HepG2 (cell line): ENCODE measurements around the gene MPO. TPM values are rescaled to one million over a fixed set of nuclear protein-coding genes. Genes with fewer than 3 reads are reported as not detected.

Source experiments
- ATAC-seq: fragments of 200-7000 bp; cut with Tn5 transposase; 3 replicates; pipeline ENCODE4 v1.9.1; 2020; ENCODE audit warnings: mild to moderate bottlenecking, moderate library complexity
- BruUV-seq: library from RNA; stranded (reverse); fragments of 400-500 nt; replicated peaks from 2 replicates; lab custom pipeline; 2021; lab: Mats Ljungman, UMichigan
- CTCF ChIA-PET: fragments of 300-600 bp; formaldehyde crosslinking; extraction: SDS; loops from one replicate; lab custom pipeline; 2021; ENCODE audit warnings: low total read pairs, inconsistent platforms, low intra/inter-chr PET ratio; lab: Yijun Ruan, JAX
- POLR2A ChIA-PET: fragments of 350-600 bp; sonication (Branson Sonifier 250); formaldehyde crosslinking; loops from one replicate; lab custom pipeline; 2020; ENCODE audit warnings: antibody characterized with exemption, inconsistent platforms; lab: Yijun Ruan, JAX
- DNase-seq: peaks from one replicate; pipeline ENCODE4 v3.0.0-alpha.2; 2015; ENCODE audit warnings: low spot score
- FAIRE-seq: peaks from 3 replicates; lab custom pipeline; 2011; peaks lifted over from hg19 to GRCh38; lab: Jason Lieb, UNC
- H2AFZ ChIP-seq: one replicate; pipeline ENCODE4 v1.6.1; 2011; ENCODE audit warnings: low read length, inconsistent platforms
- H3K27ac ChIP-seq: fragments of 300-600 bp; 3 replicates; pipeline ENCODE4 v1.8.0; 2011; ENCODE audit warnings: mixed run types, mild to moderate bottlenecking, mixed read lengths, low read length, inconsistent platforms; ENCODE audit not compliant: insufficient read depth; ENCODE audit errors: extremely low read length
- H3K27me3 ChIP-seq, 2 experiments: fragments of 200-600 bp in 1 of 2; 2 replicates in 1 of 2; 3 replicates in 1 of 2; pipeline versions ENCODE4 v1.6.0 to v1.8.0; 2011; ENCODE audit warnings: low read length in 2 of 2, mild to moderate bottlenecking in 2 of 2, moderate library complexity in 2 of 2, inconsistent platforms in 1 of 2; ENCODE audit not compliant: insufficient read depth in 2 of 2, control insufficient read depth in 1 of 2
- H3K36me3 ChIP-seq, 2 experiments: fragments of 200-600 bp in 1 of 2; replicated peaks in 1 of 2; 2 replicates in 1 of 2; 3 replicates in 1 of 2; pipeline versions ENCODE4 v1.5.1 to v1.8.0; 2011; ENCODE audit warnings: low read length in 2 of 2, inconsistent platforms in 1 of 2; ENCODE audit not compliant: insufficient read depth in 2 of 2, control insufficient read depth in 1 of 2
- H3K4me1 ChIP-seq: 2 replicates; pipeline ENCODE4 v1.5.1; 2012; ENCODE audit warnings: low read length, inconsistent platforms; ENCODE audit not compliant: insufficient read depth
- H3K4me2 ChIP-seq: 2 replicates; pipeline ENCODE4 v1.6.0; 2011; ENCODE audit warnings: low read depth, low read length, inconsistent platforms
- H3K4me3 ChIP-seq, 3 experiments: fragments of 200-600 bp in 1 of 3; sonication (generic), shearing (Covaris generic) in 1 of 3; replicated peaks in 1 of 3; 2 replicates each; pipeline ENCODE4 v1.5.1; 2011 to 2016; ENCODE audit warnings: low read length in 3 of 3, inconsistent platforms in 2 of 3, low read depth in 2 of 3, mild to moderate bottlenecking in 2 of 3, control low read depth in 1 of 3, mixed read lengths in 1 of 3; ENCODE audit not compliant: insufficient read depth in 1 of 3
- H3K79me2 ChIP-seq: one replicate; pipeline ENCODE4 v1.6.1; 2011; ENCODE audit warnings: low read length, inconsistent platforms; ENCODE audit not compliant: insufficient read depth
- H3K9ac ChIP-seq: 2 replicates; pipeline ENCODE4 v1.6.0; 2011; ENCODE audit warnings: mild to moderate bottlenecking, low read depth, low read length, inconsistent platforms; ENCODE audit not compliant: insufficient read depth
- H3K9me3 ChIP-seq: 2 replicates; pipeline ENCODE4 v1.5.1; 2012; ENCODE audit warnings: mild to moderate bottlenecking, low read length
- H4K20me1 ChIP-seq: 2 replicates; pipeline ENCODE4 v1.6.0; 2011; ENCODE audit warnings: inconsistent platforms, mild to moderate bottlenecking, low read length, moderate library complexity; ENCODE audit not compliant: insufficient read depth
- ATRX ChIP-seq: sonication (generic); formaldehyde crosslinking; IDR thresholded peaks from 2 replicates; pipeline ENCODE4 v1.4.0; 2020; ENCODE audit warnings: missing genetic modification reagents, borderline replicate concordance
- NFE2L2 ChIP-seq: fragments of 150-350 bp; IDR thresholded peaks from 2 replicates; pipeline ENCODE4 v1.6.1; 2014; ENCODE audit warnings: low read length
- SP4 ChIP-seq: sonication (generic); formaldehyde crosslinking; IDR thresholded peaks from 2 replicates; pipeline ENCODE4 v1.8.1; 2023; ENCODE audit warnings: mild to moderate bottlenecking, missing genetic modification reagents
- ZNF430 ChIP-seq: sonication (generic); formaldehyde crosslinking; IDR thresholded peaks from 2 replicates; pipeline ENCODE4 v1.9.0; 2021; ENCODE audit warnings: mild to moderate bottlenecking, missing genetic modification reagents
- ZNF513 ChIP-seq: sonication (generic); formaldehyde crosslinking; conservative IDR thresholded peaks from 2 replicates; pipeline ENCODE4 v1.5.0; 2020; ENCODE audit warnings: missing genetic modification reagents
- ZNF75D ChIP-seq: sonication (generic); formaldehyde crosslinking; IDR thresholded peaks from 2 replicates; pipeline ENCODE4 v1.8.1; 2023; ENCODE audit warnings: missing genetic modification reagents, mild to moderate bottlenecking, borderline replicate concordance
- ZNF761 ChIP-seq: sonication (generic); formaldehyde crosslinking; conservative IDR thresholded peaks from 2 replicates; pipeline ENCODE4 v1.4.0; 2020; ENCODE audit warnings: mild to moderate bottlenecking, missing genetic modification reagents
- ZNF773 ChIP-seq: sonication (generic); formaldehyde crosslinking; IDR thresholded peaks from 2 replicates; pipeline ENCODE4 v1.4.0; 2020; ENCODE audit warnings: missing genetic modification reagents, borderline replicate concordance
- WGBS: methylation state at CpG from one replicate; pipeline ENCODE4 v1.1.6; 2017; ENCODE audit warnings: low lambda C conversion rate; 5-methylcytosine and 5-hydroxymethylcytosine counted together
- in situ Hi-C: cut with HindIII; loops from 2 replicates; pipeline ENCODE4 v1.10.0; 2017; ENCODE audit warnings: low pct_unique_long_range_greater_than_20kb; ENCODE audit not compliant: extremely low pct_ligation_motif_present
- intact Hi-C: fragments of 100-400 bp; cut with micrococcal nuclease; formaldehyde crosslinking; loops from one replicate; pipeline ENCODE4 v1.10.0; 2022; ENCODE audit not compliant: unreplicated experiment
- polyA plus RNA-seq, 8 experiments: library from polyadenylated mRNA; depleted of rRNA in 3 of 8; stranded (reverse) in 7 of 8; unstranded in 1 of 8; fragments of >200 nt; fragmentation: Illumina TruSeq in 4 of 8; extraction: Trizol in 4 of 8; gene quantifications; 2 replicates each; pipeline versions ENCODE4 v1.2.1 to v1.2.3, GENCODE V29; 2011 to 2016; ENCODE audit warnings: low read depth in 4 of 8, missing spikeins in 1 of 8, mixed read lengths in 1 of 8; ENCODE audit not compliant: insufficient read depth in 1 of 8
- total RNA-seq, 5 experiments: library from RNA; depleted of rRNA; stranded (reverse); fragments of >200 nt; fragmentation: Illumina TruSeq; extraction: Trizol; gene quantifications; 2 replicates each; pipeline ENCODE4 v1.2.3, GENCODE V29; 2016; ENCODE audit warnings: low read depth in 1 of 5

Gene MPO
- total and polyA plus RNA-seq, 2 of the 13 experiments (the other 11 are each of a cell fraction or from before 2014, with no cell fraction given): not detected

DNA sequence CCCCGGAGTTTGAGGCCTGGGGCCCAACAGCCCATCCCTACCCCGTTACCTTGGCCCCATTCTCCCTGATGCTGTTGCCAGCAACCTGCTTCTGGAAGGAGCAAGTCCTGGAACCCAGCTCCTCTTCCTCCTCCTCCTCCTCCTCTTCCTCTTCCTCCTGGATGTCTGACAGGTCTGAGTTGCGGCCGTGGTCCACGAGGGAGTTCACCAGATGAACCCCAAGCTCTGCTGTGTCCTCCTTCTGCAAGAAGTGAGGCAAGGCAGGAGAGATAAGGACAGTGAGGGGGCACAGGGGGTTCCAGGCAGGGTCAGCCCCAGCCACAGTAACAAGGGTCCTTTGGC lies 29.2 kb upstream of the MPO start:
- POLR2A ChIA-PET: interaction anchor here (0.7 kb wide), 1 partner anchor 108 kb away, joined by 3 read pairs; the partner anchor contains the start of gene RNF43
- 22% methylated on average over 5 of the region's 5 CpGs for WGBS
- no peak overlapping the region for H3K9ac ChIP-seq
- DNase-seq (no peak), FAIRE-seq (no peak), ATAC-seq (no peak)
- H3K4me3 ChIP-seq: no peak overlapping the region
- in situ Hi-C loops (loop anchor here (5.0 kb wide), 1 partner anchor 137 kb away; no protein-coding TSS in a partner anchor), intact Hi-C loops (loop anchor here (2.0 kb wide), 1 partner anchor 137 kb away; no protein-coding TSS in a partner anchor)
- H4K20me1 ChIP-seq: no peaks in the 10 kb centered on the region
- no peaks in the 10 kb centered on the region for H3K9me3 ChIP-seq
- no peaks in the 10 kb centered on the region for H3K36me3 ChIP-seq
- H3K27ac ChIP-seq: no peak overlapping the region
- H3K79me2 ChIP-seq: no peaks in the 10 kb centered on the region
- H3K4me1 ChIP-seq: peaks cover 18% of the 10 kb centered on the region
- peaks cover 25 to 92% of the 10 kb centered on the region in 2 experiments; a peak in 4 of 5 replicates for H3K27me3 ChIP-seq
- CTCF ChIA-PET: no interaction called here
- no peak overlapping the region for H3K4me2 ChIP-seq
- no TSS peak for BruUV-seq
- H2AFZ ChIP-seq: no peak overlapping the region
- TF ChIP-seq ZNF773 (CRISPR knock-in tag) (no peak), ZNF761 (CRISPR knock-in tag) (no peak), ZNF75D (CRISPR knock-in tag) (no peak), SP4 (no peak), ZNF430 (no peak), NFE2L2 (no peak), ZNF513 (CRISPR knock-in tag) (no peak), ATRX (CRISPR knock-in tag) (no peak)
